Mononuclear cell (primary cell): ENCODE results near the gene SYT13. TPM values are rescaled to one million over a fixed set of nuclear protein-coding genes. Genes with fewer than 3 reads are reported as not detected.

ENCODE experiments used
- H3K27me3 ChIP-seq: 2 replicates; pipeline ENCODE4 v1.6.0; 2011; ENCODE audit warnings: low read length, control low read depth; ENCODE audit not compliant: insufficient read depth
- H3K4me1 ChIP-seq: 2 replicates; pipeline ENCODE4 v1.5.1; 2011; ENCODE audit warnings: mild to moderate bottlenecking, low read length, control low read depth; ENCODE audit not compliant: insufficient read depth
- H3K4me3 ChIP-seq: 2 replicates; pipeline ENCODE4 v1.5.1; 2011; ENCODE audit warnings: mild to moderate bottlenecking, low read length, moderate library complexity
- H3K9me3 ChIP-seq: 2 replicates; pipeline ENCODE4 v1.5.1; 2011; ENCODE audit warnings: low read depth, mild to moderate bottlenecking, control low read depth, low read length
- total RNA-seq: library from RNA; depleted of rRNA; stranded (reverse); fragments of >200 nt; gene quantifications from one replicate; pipeline ENCODE4 v1.2.3, GENCODE V29; 2012

Gene SYT13
- total RNA-seq, 1 donor, result under 0.01 TPM

- Histone ChIP-seq H3K27me3 (no peaks in the 10 kb centered on the region), H3K4me1 (no peaks in the 10 kb centered on the region), H3K9me3 (no peaks in the 10 kb centered on the region), H3K4me3 (no peak overlapping the region)
These were observed 35.0 kb upstream of the SYT13 start for GRCh38 chr11:45321031-45321595.

GRCh38 chr11:45320371-45320770 lies 34.2 kb upstream of the SYT13 start:
- H3K4me1 ChIP-seq, result no peaks in the 10 kb centered on the region
- no peaks in the 10 kb centered on the region for H3K27me3 ChIP-seq
- no peaks in the 10 kb centered on the region for H3K9me3 ChIP-seq
- no peak overlapping the region for H3K4me3 ChIP-seq

DNA sequence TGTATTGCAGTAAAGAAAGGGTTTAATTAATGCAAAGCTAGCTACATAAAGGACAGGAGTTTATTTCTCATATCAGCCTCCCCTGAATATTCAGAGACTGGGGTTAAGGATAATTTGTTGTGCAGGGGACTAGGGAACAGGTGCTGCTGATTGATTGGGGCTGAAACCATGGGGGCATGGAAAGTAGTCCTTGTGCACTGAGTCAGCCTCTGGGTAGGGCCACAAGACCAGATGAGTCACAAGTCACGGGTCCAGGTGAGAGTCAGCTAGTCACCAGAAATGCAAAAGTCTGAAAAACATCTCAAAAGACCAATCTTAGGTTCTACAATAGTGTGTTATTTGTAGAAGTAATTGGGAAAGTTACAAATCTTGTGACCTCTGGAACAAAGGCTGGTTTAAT lies 32.9 kb upstream of the SYT13 start:
- Histone ChIP-seq H3K4me3 (no peak overlapping the region), H3K4me1 (no peaks in the 10 kb centered on the region), H3K27me3 (peaks cover 2% of the 10 kb centered on the region)

GRCh38 chr11:45318516-45318915 lies 32.4 kb upstream of the SYT13 start:
- no peaks in the 10 kb centered on the region for H3K9me3 ChIP-seq
- H3K27me3 ChIP-seq, result peaks cover 8% of the 10 kb centered on the region
- H3K4me1 ChIP-seq, result no peaks in the 10 kb centered on the region
- no peak overlapping the region for H3K4me3 ChIP-seq

More for the DNA sequence above, 32.9 kb upstream of the SYT13 start:
- H3K9me3 ChIP-seq, result no peaks in the 10 kb centered on the region

GRCh38 chr11:45316258-45316657 lies 30.1 kb upstream of the SYT13 start:
- H3K9me3 ChIP-seq, result no peaks in the 10 kb centered on the region

DNA sequence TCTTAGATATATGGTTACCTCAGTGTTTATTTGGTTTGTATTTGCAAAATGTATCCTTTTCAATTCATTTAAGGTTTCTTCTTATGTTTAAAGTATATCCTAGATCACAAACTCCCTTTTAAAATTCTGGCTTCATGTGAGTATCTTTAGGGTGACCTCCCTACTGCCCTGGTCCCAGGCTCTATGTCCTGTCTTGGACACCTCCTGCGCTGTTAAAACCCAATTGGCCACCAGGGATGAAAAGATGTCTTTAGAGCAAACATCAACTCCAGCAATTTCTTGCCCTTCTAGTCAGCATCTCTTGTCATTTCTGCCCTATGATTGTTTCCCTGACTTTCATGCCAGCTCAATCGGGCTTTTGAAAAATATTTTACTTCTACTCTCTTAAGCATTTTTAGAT lies 28.8 kb upstream of the SYT13 start:
- peaks cover 15% of the 10 kb centered on the region for H3K27me3 ChIP-seq

More at GRCh38 chr11:45316258-45316657, 30.1 kb upstream of the SYT13 start:
- H3K4me3 ChIP-seq, result no peak overlapping the region
- no peaks in the 10 kb centered on the region for H3K4me1 ChIP-seq
- peaks cover 15% of the 10 kb centered on the region for H3K27me3 ChIP-seq

DNA sequence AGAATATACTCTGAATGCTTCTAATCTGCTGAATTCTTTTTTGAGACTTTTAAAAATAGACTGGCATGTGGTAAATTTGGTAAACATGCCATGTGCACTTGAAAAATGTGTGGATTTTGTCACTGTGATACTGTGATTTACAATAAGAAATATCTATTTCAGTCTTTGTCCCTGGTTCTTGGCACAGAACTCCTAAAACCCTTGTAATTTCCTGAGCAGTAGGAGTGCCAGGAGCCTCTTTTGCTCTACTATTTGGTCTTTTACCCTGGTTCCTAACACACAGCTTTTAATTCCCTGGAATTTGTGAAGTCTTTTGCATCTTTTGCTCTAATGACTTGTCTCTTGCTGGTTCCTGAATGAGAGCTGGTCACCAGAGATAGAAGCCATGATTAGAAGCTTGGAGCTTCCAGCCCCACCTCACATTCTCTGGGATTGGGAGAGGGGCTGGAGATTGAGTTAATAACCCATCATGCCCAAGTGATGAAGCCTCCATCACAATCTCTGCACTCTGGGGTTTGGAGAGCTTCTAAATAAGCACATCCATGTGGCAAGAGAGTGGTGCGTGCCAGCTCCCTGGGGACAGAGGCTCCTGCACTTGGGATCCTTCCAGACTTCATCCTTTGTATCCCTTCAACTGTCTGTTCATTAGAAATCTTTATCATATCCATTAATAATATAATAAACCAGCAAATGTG lies 27.2 kb upstream of the SYT13 start:
- peaks cover 15% of the 10 kb centered on the region for H3K27me3 ChIP-seq
- H3K9me3 ChIP-seq, result no peaks in the 10 kb centered on the region
- no peaks in the 10 kb centered on the region for H3K4me1 ChIP-seq
- H3K4me3 ChIP-seq, result no peak overlapping the region

More for the DNA sequence above, 28.8 kb upstream of the SYT13 start:
- Histone ChIP-seq H3K4me1 (no peaks in the 10 kb centered on the region), H3K9me3 (no peaks in the 10 kb centered on the region), H3K4me3 (no peak overlapping the region)

DNA sequence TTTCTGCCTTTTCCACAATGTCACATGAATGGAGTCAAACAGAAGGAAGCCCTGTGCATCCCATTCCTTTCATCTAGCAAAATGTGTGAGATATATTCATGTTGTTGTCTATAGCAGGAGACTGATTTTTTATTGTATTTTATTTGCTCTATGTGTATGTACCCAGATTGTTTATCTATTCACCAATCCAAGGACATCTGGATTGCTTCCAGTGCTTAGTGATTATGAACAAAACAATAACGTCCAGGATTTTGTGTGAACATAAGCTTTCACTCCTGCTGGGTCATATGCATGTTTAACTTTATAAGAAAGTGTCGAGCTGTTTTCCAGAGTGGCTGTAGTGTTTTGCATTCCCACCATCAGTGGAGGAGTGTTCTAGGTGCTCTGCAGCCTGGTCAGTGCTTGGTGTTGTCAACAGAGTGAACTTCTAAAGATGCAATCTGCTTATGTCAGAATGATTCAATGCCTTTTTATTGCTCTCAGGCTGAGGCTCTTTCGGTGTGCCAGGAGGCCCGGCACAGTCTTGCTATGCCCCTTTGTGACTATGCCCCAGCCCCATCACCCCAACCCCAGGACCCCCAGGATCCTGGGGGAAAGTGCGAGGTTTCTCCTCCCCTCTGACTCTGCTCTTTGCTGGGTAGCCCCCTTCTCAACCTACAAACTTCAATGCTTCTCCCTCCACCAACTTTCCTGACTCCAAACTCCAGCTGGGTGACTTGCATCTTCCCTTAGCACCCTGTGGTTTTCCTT lies 19.9 kb upstream of the SYT13 start:
- H3K9me3 ChIP-seq, result no peaks in the 10 kb centered on the region
- no peaks in the 10 kb centered on the region for H3K4me1 ChIP-seq
- H3K27me3 ChIP-seq, result no peaks in the 10 kb centered on the region
- no peak overlapping the region for H3K4me3 ChIP-seq

GRCh38 chr11:45304992-45305335 lies 18.8 kb upstream of the SYT13 start:
- H3K4me3 ChIP-seq, result no peak overlapping the region
- no peaks in the 10 kb centered on the region for H3K9me3 ChIP-seq
- H3K4me1 ChIP-seq, result no peaks in the 10 kb centered on the region
- H3K27me3 ChIP-seq, result no peaks in the 10 kb centered on the region

GRCh38 chr11:45304111-45304991 lies 18.2 kb upstream of the SYT13 start:
- Histone ChIP-seq H3K9me3 (no peaks in the 10 kb centered on the region), H3K27me3 (no peaks in the 10 kb centered on the region), H3K4me3 (no peak overlapping the region), H3K4me1 (no peaks in the 10 kb centered on the region)

GRCh38 chr11:45303316-45303715 lies 17.2 kb upstream of the SYT13 start:
- no peaks in the 10 kb centered on the region for H3K9me3 ChIP-seq
- H3K4me3 ChIP-seq, result no peak overlapping the region
- no peaks in the 10 kb centered on the region for H3K27me3 ChIP-seq

GRCh38 chr11:45301537-45302246 lies 15.6 kb upstream of the SYT13 start:
- H3K4me1 ChIP-seq, result no peaks in the 10 kb centered on the region
- H3K27me3 ChIP-seq, result no peaks in the 10 kb centered on the region
- H3K4me3 ChIP-seq, result no peak overlapping the region
- H3K9me3 ChIP-seq, result no peaks in the 10 kb centered on the region

More at GRCh38 chr11:45303316-45303715, 17.2 kb upstream of the SYT13 start:
- H3K4me1 ChIP-seq, result no peaks in the 10 kb centered on the region

DNA sequence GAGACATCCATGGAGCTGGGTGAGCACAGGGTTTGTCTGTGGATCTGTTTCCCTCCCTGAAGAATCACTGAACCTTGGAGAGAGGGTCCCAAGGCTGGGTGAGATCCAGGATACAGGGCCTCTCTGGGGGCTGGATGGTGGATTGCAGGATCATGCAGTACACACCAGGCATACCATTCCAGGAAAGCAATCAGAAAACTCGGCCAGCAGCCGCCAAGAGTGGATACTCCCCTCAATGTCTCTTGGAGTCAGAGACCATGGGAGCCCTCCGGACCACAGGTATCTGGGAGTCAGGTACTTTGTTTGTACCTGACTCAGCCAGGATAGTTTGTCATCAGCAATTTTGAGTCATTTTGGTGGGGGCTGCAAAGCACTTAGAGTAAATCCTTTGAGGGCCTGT lies 14.6 kb upstream of the SYT13 start:
- H3K4me1 ChIP-seq, result no peaks in the 10 kb centered on the region
- no peaks in the 10 kb centered on the region for H3K27me3 ChIP-seq
- no peaks in the 10 kb centered on the region for H3K9me3 ChIP-seq
- no peak overlapping the region for H3K4me3 ChIP-seq

DNA sequence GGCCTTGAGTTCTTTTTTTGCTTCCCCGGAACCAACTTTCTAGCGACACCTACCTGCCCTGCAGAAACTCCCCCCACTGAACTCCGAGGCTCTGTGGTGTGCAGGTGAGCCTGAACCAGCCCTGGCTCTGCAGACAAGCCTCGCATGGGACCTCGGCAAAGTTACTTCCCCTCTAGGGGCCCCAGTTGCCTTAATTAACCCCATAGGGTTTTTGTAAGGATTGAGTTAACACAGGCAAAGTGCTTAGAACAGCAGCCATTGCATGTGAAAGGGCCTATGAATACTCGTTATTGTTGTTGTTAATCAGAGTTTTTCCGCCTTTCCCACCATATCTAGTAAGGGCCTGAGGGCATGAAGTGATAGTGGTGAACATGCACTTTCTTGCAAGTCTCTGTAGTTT lies 12.6 kb upstream of the SYT13 start:
- H3K4me1 ChIP-seq, result no peaks in the 10 kb centered on the region
- H3K9me3 ChIP-seq, result no peaks in the 10 kb centered on the region
- no peaks in the 10 kb centered on the region for H3K27me3 ChIP-seq
- no peak overlapping the region for H3K4me3 ChIP-seq
